MCF 10A (cell line): ENCODE measurements around the gene UBE2D2. TPM values are rescaled to one million over a fixed set of nuclear protein-coding genes. Genes with fewer than 3 reads are reported as not detected.

Source experiments
- BruUV-seq: library from RNA; stranded (reverse); fragments of 400-500 nt; replicated peaks from 2 replicates; lab custom pipeline; 2021; lab: Mats Ljungman, UMichigan
- CTCF ChIA-PET: fragments of 300-600 bp; sonication (Branson Sonifier 250); formaldehyde crosslinking; extraction: SDS; loops from one replicate; lab custom pipeline; 2021; ENCODE audit warnings: antibody characterized with exemption, inconsistent platforms; lab: Yijun Ruan, JAX
- POLR2A ChIA-PET: fragments of 300-600, 350-650 bp; sonication (Branson Sonifier 250); formaldehyde crosslinking; extraction: SDS; loops from one replicate; lab custom pipeline; 2020; ENCODE audit warnings: antibody characterized with exemption, inconsistent platforms; lab: Yijun Ruan, JAX
- DNase-seq: peaks from one replicate; pipeline ENCODE4 v3.0.0-alpha.2; 2018; ENCODE audit not compliant: unreplicated experiment
- H3K27ac Mint-ChIP-seq: one replicate; pipeline ENCODE4 v1.8.0; 2022; ENCODE audit warnings: mild to moderate bottlenecking, low read depth, mixed read lengths; ENCODE audit not compliant: unreplicated experiment
- H3K27me3 Mint-ChIP-seq: one replicate; pipeline ENCODE4 v1.8.0; 2022; ENCODE audit warnings: mixed read lengths; ENCODE audit not compliant: insufficient read depth, unreplicated experiment
- H3K36me3 Mint-ChIP-seq: one replicate; pipeline ENCODE4 v1.8.0; 2022; ENCODE audit warnings: mild to moderate bottlenecking, moderate library complexity, mixed read lengths; ENCODE audit not compliant: insufficient read depth, unreplicated experiment
- H3K4me1 Mint-ChIP-seq: one replicate; pipeline ENCODE4 v1.8.0; 2022; ENCODE audit warnings: mixed read lengths; ENCODE audit not compliant: insufficient read depth, unreplicated experiment
- H3K4me3 Mint-ChIP-seq: one replicate; pipeline ENCODE4 v1.8.0; 2022; ENCODE audit warnings: mild to moderate bottlenecking, moderate library complexity, mixed read lengths; ENCODE audit not compliant: unreplicated experiment
- H3K9me3 Mint-ChIP-seq: one replicate; pipeline ENCODE4 v1.8.0; 2022; ENCODE audit warnings: mixed read lengths; ENCODE audit not compliant: unreplicated experiment
- intact Hi-C: fragments of 100-400 bp; cut with micrococcal nuclease; formaldehyde crosslinking; loops from 2 replicates; pipeline ENCODE4 v1.14.1; 2022
- total RNA-seq: library from RNA; stranded (reverse); gene quantifications from 2 replicates; pipeline ENCODE4 v1.2.3, GENCODE V29; 2022
- TF ChIP-seq, protein P1 (sequence below): fragments of 200-600 bp; IDR thresholded peaks from one replicate; pipeline ENCODE4 v1.8.0; 2022; ENCODE audit warnings: antibody characterized with exemption, mild to moderate bottlenecking; ENCODE audit not compliant: unreplicated experiment

UBE2D2 gene
- total RNA-seq, 1 experiment from 2014 or later, result 306 TPM

DNA sequence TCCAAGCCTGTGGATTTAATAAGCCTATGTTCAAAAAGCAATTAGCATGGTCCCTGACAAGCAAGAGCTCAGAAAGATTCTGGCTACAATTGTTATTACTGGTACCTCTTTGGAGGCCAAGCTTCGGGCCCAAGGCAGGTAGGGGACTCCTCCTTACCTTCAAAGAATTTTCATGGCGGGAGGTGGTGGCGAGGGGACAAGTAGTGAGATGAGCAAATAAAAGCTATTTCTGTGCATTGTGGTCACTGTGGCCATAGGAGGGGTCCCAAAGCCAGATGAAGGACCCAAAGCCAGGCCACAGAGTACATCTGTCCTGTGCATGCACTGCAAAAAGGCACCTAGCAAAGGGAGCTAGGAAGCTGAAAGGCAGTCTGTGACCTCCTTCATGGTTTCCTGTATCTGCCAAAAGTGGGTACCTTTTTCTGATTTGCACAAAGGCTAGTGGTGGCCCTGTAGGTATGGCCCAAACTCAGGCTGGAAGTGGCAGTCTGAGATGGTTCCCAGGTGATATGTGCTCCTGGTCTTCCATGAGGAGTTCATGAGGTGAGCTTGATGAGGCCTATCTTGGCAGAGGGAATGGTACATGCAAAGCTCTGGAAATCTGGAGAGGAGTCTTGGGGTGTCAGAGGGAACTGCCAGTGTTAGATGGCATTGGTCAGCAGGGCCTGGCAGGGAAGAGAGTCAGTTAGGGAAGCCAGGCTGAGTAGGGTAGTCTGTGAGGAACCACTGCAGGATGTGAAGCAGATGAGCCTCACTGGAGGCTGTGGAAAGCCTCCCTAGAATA lies 83.7 kb downstream of the UBE2D2 start:
- no TSS peak for BruUV-seq
- intact Hi-C loops, result no loop called here
- H3K9me3 Mint-ChIP-seq, result no peaks in the 10 kb centered on the region
- DNase-seq, result no peak
- H3K27ac Mint-ChIP-seq, result no peak overlapping the region
- POLR2A ChIA-PET, result interaction anchor here (0.6 to 1.7 kb wide), 4 partner anchors 8 to 86 kb away, joined by 3 to 9 read pairs (median 6); no protein-coding TSS in a partner anchor
- peaks cover 7% of the 10 kb centered on the region for H3K36me3 Mint-ChIP-seq
- H3K27me3 Mint-ChIP-seq, result no peaks in the 10 kb centered on the region
- TF ChIP-seq, protein P1, sequence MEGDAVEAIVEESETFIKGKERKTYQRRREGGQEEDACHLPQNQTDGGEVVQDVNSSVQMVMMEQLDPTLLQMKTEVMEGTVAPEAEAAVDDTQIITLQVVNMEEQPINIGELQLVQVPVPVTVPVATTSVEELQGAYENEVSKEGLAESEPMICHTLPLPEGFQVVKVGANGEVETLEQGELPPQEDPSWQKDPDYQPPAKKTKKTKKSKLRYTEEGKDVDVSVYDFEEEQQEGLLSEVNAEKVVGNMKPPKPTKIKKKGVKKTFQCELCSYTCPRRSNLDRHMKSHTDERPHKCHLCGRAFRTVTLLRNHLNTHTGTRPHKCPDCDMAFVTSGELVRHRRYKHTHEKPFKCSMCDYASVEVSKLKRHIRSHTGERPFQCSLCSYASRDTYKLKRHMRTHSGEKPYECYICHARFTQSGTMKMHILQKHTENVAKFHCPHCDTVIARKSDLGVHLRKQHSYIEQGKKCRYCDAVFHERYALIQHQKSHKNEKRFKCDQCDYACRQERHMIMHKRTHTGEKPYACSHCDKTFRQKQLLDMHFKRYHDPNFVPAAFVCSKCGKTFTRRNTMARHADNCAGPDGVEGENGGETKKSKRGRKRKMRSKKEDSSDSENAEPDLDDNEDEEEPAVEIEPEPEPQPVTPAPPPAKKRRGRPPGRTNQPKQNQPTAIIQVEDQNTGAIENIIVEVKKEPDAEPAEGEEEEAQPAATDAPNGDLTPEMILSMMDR, result no peak
- no peak overlapping the region for H3K4me3 Mint-ChIP-seq
- H3K4me1 Mint-ChIP-seq, result peaks cover 16% of the 10 kb centered on the region
- CTCF ChIA-PET, result interaction anchor here (0.6 to 5.5 kb wide), 9 partner anchors 11 to 146 kb away, joined by 3 to 62 read pairs (median 3); no protein-coding TSS in a partner anchor

DNA sequence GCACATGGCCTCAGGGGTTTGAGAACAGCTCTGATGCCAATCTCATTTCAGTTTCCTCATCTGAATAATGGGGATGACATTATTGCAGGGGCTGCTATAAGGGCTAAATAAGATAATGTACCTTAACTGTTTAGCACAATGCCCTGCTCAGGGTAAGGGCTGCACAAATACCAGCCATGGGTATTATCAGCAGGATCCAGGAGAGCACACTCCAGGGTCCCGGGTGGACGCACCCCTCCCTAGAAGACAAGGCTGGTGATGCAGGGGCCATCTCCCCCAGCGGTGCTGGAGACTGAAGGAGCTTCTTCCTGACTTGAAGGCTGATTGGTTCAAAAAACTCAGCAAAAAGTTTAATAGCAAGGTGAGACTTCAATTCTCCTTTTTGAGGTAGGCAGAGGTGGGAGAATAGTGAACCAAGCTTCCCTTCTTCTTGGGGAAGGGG lies 84.3 kb downstream of the UBE2D2 start:
- ChIA-PET CTCF (interaction anchor here (0.6 to 5.5 kb wide), 7 partner anchors 11 to 121 kb away, joined by 3 to 62 read pairs (median 3); no protein-coding TSS in a partner anchor), POLR2A (interaction anchor here (0.6 to 1.7 kb wide), 4 partner anchors 9 to 351 kb away, joined by 3 to 9 read pairs (median 6); no protein-coding TSS in a partner anchor)
- Mint-ChIP-seq H3K27ac (no peak overlapping the region), H3K27me3 (no peaks in the 10 kb centered on the region), H3K4me1 (peaks cover 18% of the 10 kb centered on the region), H3K9me3 (no peaks in the 10 kb centered on the region), H3K4me3 (no peak overlapping the region), H3K36me3 (peaks cover 7% of the 10 kb centered on the region)
- no TSS peak for BruUV-seq
- intact Hi-C loops, result no loop called here
- TF ChIP-seq, protein P1, result no peak
- no peak for DNase-seq

DNA sequence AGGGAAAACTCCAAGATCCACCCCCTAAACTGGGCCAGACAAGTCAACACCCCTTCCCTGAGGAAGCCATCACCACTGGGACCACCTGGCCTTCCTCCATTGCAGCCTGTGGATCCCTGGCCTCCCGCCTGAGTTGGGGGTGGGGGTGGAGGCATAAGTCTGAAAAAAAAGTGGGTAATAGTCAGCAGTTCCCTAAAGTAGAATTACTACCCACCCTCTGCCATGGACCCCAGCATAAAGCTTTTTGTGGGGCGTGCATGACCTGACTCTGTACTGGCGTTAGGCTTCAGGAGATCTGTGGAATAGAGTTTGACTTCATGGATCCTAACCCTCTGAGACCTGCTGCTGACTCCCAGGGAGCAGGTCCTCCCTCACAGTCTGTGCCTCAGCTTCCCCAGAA lies 85.0 kb downstream of the UBE2D2 start:
- H3K4me3 Mint-ChIP-seq, result no peak overlapping the region
- intact Hi-C loops, result no loop called here

More for the DNA sequence above, 85.0 kb downstream of the UBE2D2 start:
- ChIA-PET POLR2A (interaction anchor here (0.6 to 1.7 kb wide), 3 partner anchors 9 to 351 kb away, joined by 3 to 9 read pairs (median 6); no protein-coding TSS in a partner anchor), CTCF (interaction anchor here (1.1 to 5.5 kb wide), 2 partner anchors 12 to 14 kb away, joined by 3 to 62 read pairs; no protein-coding TSS in a partner anchor)
- no TSS peak for BruUV-seq
- TF ChIP-seq, protein P1, result no peak
- H3K27ac Mint-ChIP-seq, result no peak overlapping the region
- DNase-seq, result no peak
- peaks cover 7% of the 10 kb centered on the region for H3K36me3 Mint-ChIP-seq
- H3K27me3 Mint-ChIP-seq, result no peaks in the 10 kb centered on the region
- H3K9me3 Mint-ChIP-seq, result no peaks in the 10 kb centered on the region
- H3K4me1 Mint-ChIP-seq, result peaks cover 18% of the 10 kb centered on the region
